Measurements from ENCODE around the gene SRMS.

DNA sequence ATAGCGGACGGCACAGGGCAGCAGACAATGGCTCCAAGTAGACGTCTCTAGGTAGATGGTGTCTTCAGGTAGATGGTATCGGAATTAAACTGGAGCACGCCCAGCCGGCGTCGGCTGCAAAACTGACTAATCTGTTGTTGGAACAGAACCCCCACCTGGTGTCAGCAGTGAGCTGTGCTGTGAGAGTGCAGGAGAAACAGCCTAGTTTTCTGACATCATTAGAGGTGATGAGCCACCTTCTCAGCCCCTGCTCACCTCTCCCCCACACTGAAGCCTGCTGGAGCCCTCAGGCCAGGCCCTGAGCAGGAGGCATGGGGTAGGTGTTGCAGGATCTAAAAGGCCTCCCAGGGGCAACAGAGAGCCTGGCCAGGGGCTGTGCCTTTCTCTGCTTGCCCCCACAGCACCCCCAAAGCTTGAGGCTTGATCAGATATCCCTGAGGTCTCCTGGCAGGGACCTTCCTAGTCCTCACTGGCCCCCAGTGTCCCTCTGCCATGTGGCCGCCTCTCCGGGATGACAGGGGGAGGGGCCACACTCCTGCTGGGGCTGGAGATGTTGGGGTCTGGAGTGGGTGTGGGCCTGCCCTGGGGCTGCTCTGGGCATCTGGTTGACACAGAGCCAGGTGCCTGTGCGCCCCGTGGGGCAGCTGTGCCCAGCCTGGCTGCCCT, 33.4 kb upstream of the SRMS start:
- TF ChIP-seq POLR2AphosphoS5 (IDR thresholded peaks at IDR 0.05; ENCODE audit: borderline replicate concordance, low read depth, low read length) (no peak), EZH2 (IDR thresholded peaks at IDR 0.05) (no peak), FOXP2 (optimal IDR thresholded peaks at IDR 0.05; ENCODE audit: control extremely low read depth, extremely low read length, insufficient read depth) (no peak)
